Spinal cord (tissue), 10 donors: ENCODE measurements around the gene HOXD12. TPM values are rescaled to one million over a fixed set of nuclear protein-coding genes. Genes with fewer than 3 reads are reported as not detected.

Source experiments
- DNase-seq, 6 donors: peaks; one replicate each; pipeline versions ENCODE4 v3.0.0 to v3.0.0-alpha.2; 2013 to 2015; ENCODE audit warnings: low spot score in 6 of 6, low read depth in 4 of 6
- H3K27ac ChIP-seq: one replicate; pipeline ENCODE4 v1.5.1; 2013; ENCODE audit warnings: low read depth, low read length, control low read depth
- H3K27me3 ChIP-seq: one replicate; pipeline ENCODE4 v1.6.1; 2013; ENCODE audit warnings: low read length; ENCODE audit not compliant: control insufficient read depth, insufficient read depth
- H3K36me3 ChIP-seq: one replicate; pipeline ENCODE4 v1.6.1; 2013; ENCODE audit warnings: low read length; ENCODE audit not compliant: control insufficient read depth, insufficient read depth
- H3K4me1 ChIP-seq: one replicate; pipeline ENCODE4 v1.6.1; 2013; ENCODE audit warnings: low read length; ENCODE audit not compliant: control insufficient read depth, insufficient read depth
- H3K4me3 ChIP-seq: one replicate; pipeline ENCODE4 v1.5.1; 2013; ENCODE audit warnings: low read depth, low read length, control low read depth
- H3K9me3 ChIP-seq: one replicate; pipeline ENCODE4 v1.6.1; 2013; ENCODE audit warnings: low read length; ENCODE audit not compliant: control insufficient read depth, insufficient read depth
- WGBS: methylation state at CpG from one replicate; pipeline ENCODE4 v1.1.5; 2013; ENCODE audit warnings: missing lambda C conversion rate; ENCODE audit not compliant: insufficient coverage; 5-methylcytosine and 5-hydroxymethylcytosine counted together
- polyA plus RNA-seq, 2 donors: library from polyadenylated mRNA; unstranded; fragments of 120-200 nt; gene quantifications; one replicate each; pipeline ENCODE4 v1.2.1, GENCODE V29; 2013; ENCODE audit not compliant: insufficient read length in 2 of 2
- total RNA-seq, 2 donors: library from RNA; depleted of rRNA in 1 of 2; stranded (reverse); fragments of 120-200 nt in 1 of 2; fragments of >200 nt in 1 of 2; gene quantifications; one replicate each; pipeline versions ENCODE4 v1.2.3 to v1.2.4, GENCODE V29; 2013 to 2014
- donor health status: healthy.

The HOXD12 gene
- total and polyA plus RNA-seq, 4 donors = not detected

GRCh38 chr2:176080540-176081375, 18.8 kb upstream of the HOXD12 start:
- WGBS = under 1% methylated on average over 60 of the region's 68 CpGs
- no peak overlapping the region for H3K4me3 ChIP-seq
- H3K36me3 ChIP-seq = no peaks in the 10 kb centered on the region
- peaks cover 97% of the 10 kb centered on the region for H3K27me3 ChIP-seq
- H3K4me1 ChIP-seq = peaks cover 50% of the 10 kb centered on the region
- DNase-seq = peak in 2 of 6 donors; percentile 43 to 71
- no peaks in the 10 kb centered on the region for H3K9me3 ChIP-seq
- no peak overlapping the region for H3K27ac ChIP-seq

GRCh38 chr2:176081376-176081836, 18.2 kb upstream of the HOXD12 start:
- Histone ChIP-seq H3K27me3 (peaks cover 97% of the 10 kb centered on the region), H3K27ac (no peak overlapping the region), H3K4me1 (peaks cover 57% of the 10 kb centered on the region), H3K4me3 (no peak overlapping the region), H3K36me3 (no peaks in the 10 kb centered on the region), H3K9me3 (no peaks in the 10 kb centered on the region)
- DNase-seq = peak in 2 of 6 donors; percentile 71 to 83
- WGBS = 1% methylated on average over 5 of the region's 17 CpGs

- DNase-seq = peak in 2 of 6 donors; percentile 63 to 65
- peaks cover 58% of the 10 kb centered on the region for H3K4me1 ChIP-seq
- WGBS = under 1% methylated on average over 60 of the region's 62 CpGs
These were observed 17.6 kb upstream of the HOXD12 start for GRCh38 chr2:176081837-176082524.

GRCh38 chr2:176082525-176082823, 17.1 kb upstream of the HOXD12 start:
- no peak for DNase-seq
- Histone ChIP-seq H3K4me1 (peaks cover 58% of the 10 kb centered on the region), H3K36me3 (no peaks in the 10 kb centered on the region), H3K9me3 (no peaks in the 10 kb centered on the region), H3K27me3 (peaks cover 97% of the 10 kb centered on the region), H3K4me3 (no peak overlapping the region), H3K27ac (no peak overlapping the region)
- 11% methylated on average over 3 of the region's 10 CpGs for WGBS

More at GRCh38 chr2:176081837-176082524, 17.6 kb upstream of the HOXD12 start:
- no peaks in the 10 kb centered on the region for H3K9me3 ChIP-seq
- H3K27ac ChIP-seq = no peak overlapping the region
- H3K27me3 ChIP-seq = peaks cover 97% of the 10 kb centered on the region
- no peak overlapping the region for H3K4me3 ChIP-seq
- H3K36me3 ChIP-seq = no peaks in the 10 kb centered on the region

GRCh38 chr2:176082824-176083751, 16.5 kb upstream of the HOXD12 start:
- H3K9me3 ChIP-seq = no peaks in the 10 kb centered on the region
- peaks cover 98% of the 10 kb centered on the region for H3K27me3 ChIP-seq
- peaks cover 62% of the 10 kb centered on the region for H3K4me1 ChIP-seq
- H3K36me3 ChIP-seq = no peaks in the 10 kb centered on the region
- H3K27ac ChIP-seq = no peak overlapping the region
- 1% methylated on average over 66 of the region's 66 CpGs for WGBS
- DNase-seq = peak in 1 of 6 donors; percentile 41
- H3K4me3 ChIP-seq = no peak overlapping the region

- Histone ChIP-seq H3K27me3 (peaks cover 98% of the 10 kb centered on the region), H3K9me3 (no peaks in the 10 kb centered on the region), H3K27ac (no peak within 1 kb of the TSS), H3K36me3 (no peaks in the 10 kb centered on the region), H3K4me1 (peaks cover 66% of the 10 kb centered on the region), H3K4me3 (no peak within 1 kb of the TSS)
- WGBS = 3% methylated on average over 11 of the region's 27 CpGs
- DNase-seq = peak in 2 of 6 donors; percentile 42 to 43
These were observed 15.8 kb upstream of the HOXD12 start, which contains the start of gene EVX2 for GRCh38 chr2:176083796-176084261. Gene EVX2, minus strand, starts transcription at chr2:176083962. Its CDS starts 186 bp downstream, at chr2:176083776.

- DNase-seq = peak in 1 of 6 donors; percentile 54
- Histone ChIP-seq H3K36me3 (no peaks in the 10 kb centered on the region), H3K27ac (no peak overlapping the region), H3K4me3 (no peak overlapping the region), H3K4me1 (peaks cover 59% of the 10 kb centered on the region), H3K27me3 (peaks cover 98% of the 10 kb centered on the region), H3K9me3 (no peaks in the 10 kb centered on the region)
- WGBS = 2% methylated on average over 24 of the region's 26 CpGs
These were observed 14.9 kb upstream of the HOXD12 start for GRCh38 chr2:176084611-176085119.

- DNase-seq = no peak
- Histone ChIP-seq H3K27me3 (peaks cover 100% of the 10 kb centered on the region), H3K36me3 (no peaks in the 10 kb centered on the region), H3K9me3 (no peaks in the 10 kb centered on the region), H3K4me3 (no peak overlapping the region), H3K27ac (no peak overlapping the region), H3K4me1 (peaks cover 55% of the 10 kb centered on the region)
- WGBS = under 1% methylated on average over 29 of the region's 40 CpGs
These were observed 14.3 kb upstream of the HOXD12 start for GRCh38 chr2:176085120-176085788.
